Activated CD4-positive, alpha-beta T cell treated with anti-CD3 and anti-CD28 coated beads, Interleukin-2, amount 50 U/mL, for 1 hour (primary cell): ENCODE measurements around the gene TNIP3.

ENCODE experiments used
- DNase-seq: peaks from one replicate; pipeline ENCODE4 v3.0.0-alpha.2; 2020

TNIP3 gene

DNA sequence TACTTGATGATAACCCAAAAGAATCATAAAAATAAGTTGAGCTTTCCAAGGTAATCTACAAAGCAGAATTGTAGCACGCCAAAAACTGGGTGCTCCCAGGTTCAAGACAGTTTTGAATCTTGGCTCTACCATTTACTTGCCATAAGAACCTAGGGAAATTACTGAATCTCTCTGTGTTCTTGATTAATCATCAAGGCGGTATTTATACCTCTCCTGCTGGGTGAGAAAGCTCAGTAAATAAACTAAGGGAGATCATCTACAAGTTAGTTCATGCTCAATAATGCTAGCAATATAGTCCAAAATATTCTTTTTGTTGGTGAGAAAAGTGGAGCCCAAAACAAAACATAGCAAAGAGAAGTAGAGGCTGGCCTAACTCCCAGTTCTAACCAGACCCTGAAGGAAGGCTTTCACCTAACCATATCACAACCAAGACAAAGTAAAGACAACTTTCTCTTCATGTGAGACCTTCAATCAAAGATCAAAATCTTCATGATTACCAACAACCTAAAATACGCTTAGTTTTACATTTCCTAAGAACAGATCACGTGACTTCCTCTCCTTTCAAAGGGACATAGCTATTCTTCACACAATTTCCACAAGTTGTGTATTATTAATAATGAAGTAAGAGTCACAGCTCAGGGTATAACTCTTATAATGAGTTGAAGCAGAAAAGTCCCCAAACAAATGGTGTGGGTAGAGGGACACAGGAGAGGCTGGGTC lies 34.4 kb downstream of the TNIP3 start:
- no peak for DNase-seq

DNA sequence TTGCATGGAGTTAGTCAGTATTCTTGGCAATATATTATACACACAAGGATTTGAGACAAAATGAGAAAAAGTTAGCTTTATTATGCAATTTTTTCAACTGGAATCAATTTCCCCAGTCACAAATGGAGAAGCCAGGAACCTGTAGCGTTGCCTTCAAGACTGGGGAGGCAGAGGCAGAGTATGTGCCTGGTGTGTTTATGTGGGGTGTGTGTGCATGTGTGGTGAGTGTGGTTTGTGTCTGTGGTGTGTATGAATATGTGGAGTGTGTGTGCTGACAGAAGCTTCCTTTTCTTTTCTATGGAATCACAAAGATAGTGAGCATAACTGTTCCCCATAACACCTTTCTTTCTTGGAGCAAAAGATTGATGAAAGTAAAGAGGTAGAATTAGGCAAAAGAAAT lies 37.0 kb downstream of the TNIP3 start:
- no peak for DNase-seq

DNA sequence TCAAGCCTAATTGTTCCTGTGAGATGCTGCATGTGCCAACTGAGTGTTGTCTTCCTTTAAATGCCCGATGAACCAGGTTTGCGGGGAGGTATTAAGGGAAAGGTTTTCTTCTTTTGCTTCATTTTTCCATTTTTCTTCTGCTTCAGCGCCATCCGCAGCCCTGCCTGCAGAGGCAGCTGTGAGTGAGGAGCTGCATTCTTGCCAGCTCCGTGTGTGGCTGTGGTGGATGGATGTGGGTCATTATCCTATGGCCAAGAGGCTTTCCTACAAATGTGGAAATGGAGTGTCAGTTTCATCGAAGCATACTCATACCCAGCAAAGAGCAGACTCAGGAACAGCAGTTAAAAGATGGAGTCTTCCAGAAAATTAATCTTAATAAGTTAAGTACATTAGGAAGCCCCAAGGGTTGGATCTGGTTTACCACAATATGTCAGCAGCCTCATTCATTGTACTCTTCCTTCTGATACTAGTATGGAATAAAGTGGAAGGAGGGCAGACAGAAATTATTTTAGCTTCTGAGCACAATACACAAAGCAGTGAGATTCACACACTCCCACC lies 37.6 kb downstream of the TNIP3 start:
- DNase-seq, result no peak

DNA sequence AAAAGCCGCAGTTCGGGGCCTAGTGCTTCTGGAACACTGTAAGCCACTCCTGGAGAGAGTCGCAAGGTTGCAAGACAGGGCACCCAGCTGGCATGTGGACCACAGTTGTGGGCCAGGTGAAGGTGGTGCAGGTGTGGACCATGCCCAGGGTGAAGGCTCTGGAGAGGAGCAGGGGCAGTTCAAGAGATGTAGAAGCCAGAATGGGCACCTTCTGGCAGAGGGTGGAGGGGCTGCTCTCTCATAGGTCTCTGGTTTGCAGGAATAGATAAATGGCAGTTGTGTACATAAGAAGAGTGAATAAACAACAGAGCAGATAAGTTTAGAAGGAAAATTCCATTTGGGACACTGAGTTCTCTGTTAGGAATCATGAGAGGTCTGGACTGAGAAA lies 38.6 kb downstream of the TNIP3 start:
- DNase-seq, result no peak

DNA sequence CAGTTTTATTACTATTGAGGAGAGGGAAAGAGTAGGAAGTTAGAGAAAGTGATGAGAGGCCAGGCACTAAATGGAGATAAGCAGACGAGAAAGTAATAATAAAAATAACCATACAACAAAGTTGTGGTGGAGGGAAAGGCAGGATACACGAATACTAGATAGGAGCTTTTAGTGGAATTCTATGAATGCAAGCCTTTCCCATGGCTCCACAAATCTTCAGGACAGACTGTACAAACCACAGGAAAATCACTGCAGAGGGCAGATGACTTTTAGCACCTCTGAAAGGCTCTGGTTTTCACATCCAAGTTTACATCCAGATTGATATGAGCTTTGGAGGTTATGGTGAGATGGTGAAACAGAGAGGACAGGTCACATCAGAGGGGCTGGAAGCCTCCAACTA lies 41.5 kb downstream of the TNIP3 start:
- no peak for DNase-seq

DNA sequence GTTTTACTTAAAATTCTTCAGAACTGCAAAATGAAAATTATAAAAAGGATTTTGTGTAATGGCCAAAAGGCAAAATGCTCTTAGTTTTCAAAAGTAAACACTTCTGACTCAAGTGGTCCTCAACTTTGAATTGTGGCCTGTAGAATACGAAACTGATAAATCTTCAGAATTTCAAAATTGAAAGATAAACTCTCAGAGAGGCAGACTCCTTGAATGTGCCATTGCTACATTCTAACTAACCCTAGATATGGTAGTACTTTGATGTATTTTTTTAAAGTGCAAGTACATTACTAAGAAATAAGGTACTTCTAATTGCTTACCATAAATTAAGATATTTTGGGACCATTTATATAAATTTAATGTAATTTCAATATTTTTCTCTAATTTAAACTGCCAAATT lies 44.4 kb downstream of the TNIP3 start:
- DNase-seq, result no peak

DNA sequence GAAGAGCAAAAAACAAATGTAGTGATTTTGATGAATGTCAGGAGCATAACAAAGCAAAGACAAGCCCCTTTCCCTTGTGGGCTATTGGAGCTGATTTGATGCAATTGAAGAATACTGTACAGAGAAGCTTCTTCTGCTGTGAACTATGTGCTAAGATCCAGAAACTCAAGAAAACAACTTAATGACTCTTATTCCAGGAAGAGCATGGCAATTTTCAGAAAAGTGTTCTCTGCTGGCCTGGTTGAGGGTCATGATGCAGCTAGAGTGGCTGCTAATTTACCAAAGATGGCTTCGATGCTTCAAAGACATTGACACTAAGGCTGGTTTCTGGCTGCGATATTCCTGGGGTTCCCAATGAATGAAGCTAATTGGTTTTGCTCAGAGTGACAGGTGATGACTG lies 45.8 kb downstream of the TNIP3 start:
- DNase-seq, result no peak

DNA sequence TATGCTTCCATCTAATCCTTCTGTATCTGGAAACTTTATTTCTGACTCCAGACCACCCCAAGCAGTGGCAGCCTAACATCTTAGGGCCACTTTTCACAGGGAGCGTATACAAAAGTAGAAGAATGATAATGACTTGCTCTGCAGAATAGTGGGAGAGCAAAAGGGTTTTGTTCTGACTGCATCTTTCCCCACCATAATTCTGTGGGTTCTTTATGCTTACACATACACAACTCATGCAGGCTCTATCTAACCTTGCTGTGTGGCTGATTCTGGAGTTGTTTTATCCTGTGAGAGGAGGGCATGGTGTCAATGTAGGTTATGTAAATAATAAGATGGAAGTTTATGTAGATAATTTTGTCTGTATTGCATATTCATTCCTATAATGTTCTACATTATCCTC lies 49.4 kb downstream of the TNIP3 start:
- no peak for DNase-seq

DNA sequence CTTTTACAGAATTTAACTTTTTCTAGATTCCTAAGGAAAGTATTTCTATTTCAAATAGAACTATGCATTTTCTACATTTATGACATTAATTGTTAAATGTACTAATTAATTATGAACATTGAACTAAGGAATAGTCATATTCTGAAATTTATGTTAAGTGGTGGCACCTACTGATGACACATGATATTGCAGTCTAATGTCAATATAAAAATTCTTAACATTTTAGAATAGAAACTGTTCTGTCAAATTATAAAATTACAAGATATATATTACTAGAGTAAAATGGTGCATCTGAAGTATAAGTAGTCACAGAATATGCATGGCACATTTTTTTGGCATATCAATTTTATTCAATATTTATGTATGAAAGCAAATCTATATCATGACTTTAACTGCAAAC lies 51.6 kb downstream of the TNIP3 start:
- DNase-seq, result no peak

DNA sequence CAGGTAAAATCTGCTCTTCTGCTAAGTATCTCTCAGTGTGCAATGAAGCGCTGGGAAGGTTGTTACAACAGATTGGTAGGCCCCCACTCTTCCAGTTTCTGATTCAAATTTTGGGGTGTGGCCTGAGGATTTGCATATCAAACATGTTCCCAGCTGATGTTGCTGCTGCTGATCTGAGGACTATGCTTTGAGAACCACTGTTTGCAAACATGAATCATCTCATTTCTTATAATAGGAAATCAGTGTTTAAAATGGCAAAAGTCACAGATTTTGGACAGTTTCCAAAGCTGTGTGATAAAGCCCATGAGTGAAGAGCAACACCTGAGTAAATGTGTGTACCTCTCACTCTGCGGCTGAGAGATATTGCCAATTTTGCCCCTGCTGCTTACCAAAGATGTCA lies 55.6 kb downstream of the TNIP3 start:
- DNase-seq, result no peak

DNA sequence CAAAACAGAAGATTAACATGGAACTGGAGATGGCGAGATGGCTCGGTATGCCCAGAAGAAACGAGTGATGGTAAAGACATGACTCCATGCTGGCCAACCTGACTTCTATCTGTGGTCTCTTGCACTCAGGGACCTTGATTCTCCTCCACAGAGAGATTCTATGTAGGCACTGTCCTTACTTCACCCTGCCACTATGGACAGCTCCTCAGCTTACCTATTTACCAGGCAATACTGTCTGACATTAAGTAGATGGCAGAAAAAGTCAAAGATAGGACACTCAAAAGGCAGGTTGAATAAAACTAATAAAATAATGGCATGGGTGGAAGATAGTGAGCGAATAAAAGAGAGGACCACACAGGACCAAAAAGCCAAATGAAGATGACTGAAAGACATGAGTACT lies 56.6 kb downstream of the TNIP3 start:
- DNase-seq, result no peak

DNA sequence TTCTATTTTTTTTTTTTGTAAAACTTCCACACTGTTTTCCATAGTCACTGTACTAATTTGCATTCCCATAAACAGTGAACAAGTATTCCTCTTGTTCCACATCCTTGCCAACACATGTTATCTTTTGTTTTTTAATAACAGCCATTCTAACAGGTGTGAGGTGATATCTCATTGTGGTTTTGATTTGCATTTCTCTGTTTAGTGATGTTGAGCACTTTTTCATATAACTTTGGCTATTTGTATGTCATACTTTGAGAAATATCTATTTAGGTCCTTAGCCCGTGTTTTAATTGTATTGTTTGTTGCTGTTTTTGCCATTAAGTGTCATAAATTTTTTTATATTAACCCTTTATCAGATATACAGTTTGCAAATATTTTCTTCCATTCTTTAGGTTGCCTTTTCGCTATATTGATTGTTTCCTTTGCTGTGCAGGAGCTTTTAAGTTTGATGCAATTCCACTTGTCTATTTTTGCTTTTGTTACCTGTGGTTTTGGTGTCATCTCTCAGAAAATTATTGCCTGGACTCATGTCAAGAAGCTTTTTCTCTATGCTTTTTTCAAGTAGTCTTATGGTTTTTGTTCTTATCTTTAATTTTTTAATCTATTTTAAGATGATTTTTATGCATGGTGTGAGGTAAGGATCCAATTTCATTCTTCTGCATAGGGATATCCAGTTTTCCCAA lies 63.9 kb downstream of the TNIP3 start:
- DNase-seq, result no peak

DNA sequence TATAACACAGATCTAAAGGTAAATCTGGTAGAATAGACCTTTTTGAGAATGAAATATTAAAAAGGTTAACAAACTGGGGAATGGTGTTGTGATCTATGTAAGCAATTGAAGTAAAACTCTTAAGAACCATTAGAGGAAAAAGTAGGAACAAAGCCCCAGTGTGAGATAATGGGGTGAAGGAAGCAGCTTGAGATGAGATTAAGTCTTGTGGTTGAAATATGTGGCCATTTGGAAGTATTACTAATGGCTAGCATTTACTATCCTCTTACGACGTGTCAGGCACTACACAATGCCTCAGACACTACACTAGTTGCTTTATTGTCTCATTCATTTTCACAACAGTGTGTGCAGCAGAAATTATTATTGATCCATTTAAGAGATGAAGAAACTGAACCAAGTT lies 65.9 kb downstream of the TNIP3 start:
- DNase-seq, result no peak

DNA sequence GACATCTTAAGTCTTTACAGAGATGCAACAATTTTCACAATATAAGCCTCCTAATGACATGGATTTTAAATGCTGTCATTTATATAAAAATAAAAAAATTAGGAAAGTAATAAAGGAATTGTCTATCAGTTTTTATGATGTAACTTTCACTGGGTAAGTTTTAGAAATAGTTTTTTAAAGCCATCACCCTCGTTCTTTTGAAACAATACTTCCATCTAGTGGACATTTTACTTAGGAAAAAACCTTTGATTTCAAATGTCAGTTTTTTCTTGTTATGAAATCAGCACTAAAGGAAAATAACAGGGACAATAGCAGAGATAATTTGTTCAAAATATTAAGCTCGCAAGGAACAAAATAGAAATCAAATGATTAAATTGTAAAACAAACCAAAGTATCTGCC lies 67.5 kb downstream of the TNIP3 start:
- no peak for DNase-seq

DNA sequence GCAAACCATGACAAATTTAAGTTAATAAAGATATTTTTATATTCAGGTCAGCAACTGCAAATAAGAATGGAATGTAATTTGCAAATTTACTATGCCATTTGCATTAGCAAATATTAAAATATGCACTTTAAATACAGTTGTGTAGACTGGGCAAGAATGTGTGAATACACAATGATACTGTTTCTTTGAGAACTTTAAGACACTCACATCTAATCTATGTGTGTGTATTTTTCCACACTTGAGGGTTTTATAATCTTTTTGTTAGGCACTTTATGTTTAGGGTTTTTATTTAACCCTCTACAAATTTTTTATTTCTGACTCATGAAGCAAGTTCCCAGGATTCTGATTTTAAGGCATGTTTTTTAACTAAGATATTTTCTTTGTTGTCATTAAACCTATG lies 67.9 kb downstream of the TNIP3 start:
- no peak for DNase-seq

DNA sequence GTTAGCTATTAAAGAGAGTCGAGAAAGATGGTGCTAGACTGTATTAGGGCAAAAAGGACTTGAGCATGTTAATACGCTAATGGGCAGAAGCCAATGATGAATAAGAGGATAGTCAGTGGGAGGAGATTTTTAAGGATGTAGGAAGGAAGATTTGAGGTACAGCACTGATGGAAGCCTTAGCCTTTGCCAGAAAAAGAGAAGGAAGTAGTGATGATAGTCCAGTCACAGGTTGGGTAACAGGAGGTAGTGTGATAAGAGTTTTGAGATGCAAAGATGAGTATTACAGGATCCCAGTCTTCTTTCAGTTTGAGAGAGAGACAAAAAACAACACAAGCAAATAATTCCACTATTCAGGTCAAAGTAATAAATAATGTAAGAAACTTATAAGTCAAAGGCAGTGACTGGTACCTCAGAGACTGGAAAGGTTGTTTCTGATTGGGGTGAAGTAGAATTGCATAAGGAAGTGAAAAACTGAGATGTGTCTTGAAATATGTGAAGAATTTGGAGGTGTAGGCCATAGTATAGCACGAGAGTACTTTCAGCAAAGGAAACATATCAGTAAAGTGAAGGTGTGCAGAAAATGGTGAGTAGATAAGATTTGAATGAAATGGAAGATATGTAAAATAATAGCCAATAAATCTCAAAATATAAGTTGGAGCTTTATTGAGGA lies 69.7 kb downstream of the TNIP3 start:
- DNase-seq, result no peak

DNA sequence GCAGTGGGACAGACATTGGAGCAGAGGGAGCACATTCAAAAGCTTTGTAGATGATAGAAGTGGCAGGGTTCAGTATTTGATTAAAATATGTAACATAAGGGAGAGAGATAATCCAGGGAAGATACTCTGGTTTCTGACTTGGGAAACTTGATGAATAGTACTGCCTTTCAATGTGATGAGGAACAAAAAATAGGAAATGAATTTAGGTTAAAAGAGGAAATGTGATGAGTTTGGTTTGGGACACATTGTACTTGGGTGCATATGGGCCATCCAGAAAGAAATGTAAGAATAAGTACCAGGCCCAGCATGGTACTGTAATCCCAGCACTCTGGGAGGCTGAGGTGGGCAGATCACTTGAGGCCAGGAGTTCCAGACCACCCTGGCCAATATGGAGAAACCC lies 70.9 kb downstream of the TNIP3 start:
- no peak for DNase-seq

DNA sequence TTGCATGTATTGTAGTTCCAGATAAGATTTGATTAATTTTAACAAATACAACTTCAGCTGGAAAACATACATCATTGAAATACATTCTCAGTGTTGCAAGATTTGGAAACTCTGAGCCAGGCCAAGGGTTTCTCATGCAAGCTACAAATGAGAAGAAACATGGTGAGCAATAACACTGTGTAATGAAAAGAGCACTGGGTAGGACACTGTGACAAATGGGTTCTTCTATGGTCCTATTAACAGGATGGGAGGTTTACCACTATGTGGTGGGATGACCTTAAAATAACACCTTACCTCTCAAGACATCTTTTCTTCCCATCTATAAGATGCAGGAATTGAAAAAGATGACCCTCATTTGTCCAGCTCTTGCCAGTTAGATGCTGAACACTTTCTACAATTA lies 72.2 kb downstream of the TNIP3 start:
- no peak for DNase-seq

DNA sequence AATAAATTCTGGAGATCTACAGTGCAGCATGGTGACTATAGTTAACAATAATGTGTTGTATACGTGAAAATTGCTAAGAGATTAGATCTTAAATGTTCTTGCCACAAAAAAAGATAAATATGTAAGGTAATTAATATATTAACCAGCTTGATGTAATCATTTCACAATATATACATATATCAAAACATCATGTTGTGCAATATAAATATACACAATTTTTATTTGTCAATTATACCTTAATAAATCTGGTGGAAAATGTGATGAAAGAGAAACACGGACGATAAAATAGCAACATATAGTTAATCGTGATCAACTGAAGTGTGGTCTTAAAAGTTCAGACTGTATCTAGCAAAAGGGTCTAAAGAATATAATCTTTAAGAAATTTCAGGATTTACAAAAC lies 75.3 kb downstream of the TNIP3 start:
- no peak for DNase-seq
